Measurements from ENCODE around the gene SEMA3B.

SEMA3B gene

DNA sequence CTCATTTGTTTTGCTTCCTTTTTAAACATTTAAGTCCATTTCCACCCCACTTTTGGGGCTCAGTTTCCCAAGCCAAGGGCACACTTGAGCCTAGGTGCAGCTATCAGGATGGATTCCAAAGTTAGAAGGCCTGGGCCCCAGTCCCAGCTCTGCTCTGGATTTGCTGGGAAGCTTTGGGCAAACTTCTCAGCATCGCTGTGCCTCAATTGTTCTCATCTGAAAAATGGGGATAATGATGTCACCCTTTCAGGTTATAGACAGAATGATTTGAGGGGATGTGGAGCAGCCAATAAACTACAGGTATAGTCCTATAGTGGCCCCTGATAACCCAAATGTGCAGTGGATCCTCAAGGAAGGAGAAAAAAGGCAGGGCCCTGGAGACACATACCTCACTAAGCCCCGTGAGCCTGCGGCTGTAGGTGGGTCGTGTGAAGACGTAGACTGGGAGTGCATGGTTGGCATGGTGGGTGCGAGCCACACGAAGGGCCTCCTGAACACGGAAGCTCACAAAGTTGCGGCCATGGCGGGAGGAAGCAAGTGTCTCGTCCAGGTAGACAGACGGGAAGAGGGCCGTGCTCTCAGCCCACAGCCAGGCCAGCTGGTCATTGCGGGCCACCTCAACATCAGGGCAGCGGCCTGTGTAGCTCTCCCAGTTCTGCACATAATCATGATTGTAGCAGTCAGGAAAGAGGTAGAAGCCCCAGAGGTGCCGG, 50.4 kb downstream of the SEMA3B start:
- DNase-seq: no peak

DNA sequence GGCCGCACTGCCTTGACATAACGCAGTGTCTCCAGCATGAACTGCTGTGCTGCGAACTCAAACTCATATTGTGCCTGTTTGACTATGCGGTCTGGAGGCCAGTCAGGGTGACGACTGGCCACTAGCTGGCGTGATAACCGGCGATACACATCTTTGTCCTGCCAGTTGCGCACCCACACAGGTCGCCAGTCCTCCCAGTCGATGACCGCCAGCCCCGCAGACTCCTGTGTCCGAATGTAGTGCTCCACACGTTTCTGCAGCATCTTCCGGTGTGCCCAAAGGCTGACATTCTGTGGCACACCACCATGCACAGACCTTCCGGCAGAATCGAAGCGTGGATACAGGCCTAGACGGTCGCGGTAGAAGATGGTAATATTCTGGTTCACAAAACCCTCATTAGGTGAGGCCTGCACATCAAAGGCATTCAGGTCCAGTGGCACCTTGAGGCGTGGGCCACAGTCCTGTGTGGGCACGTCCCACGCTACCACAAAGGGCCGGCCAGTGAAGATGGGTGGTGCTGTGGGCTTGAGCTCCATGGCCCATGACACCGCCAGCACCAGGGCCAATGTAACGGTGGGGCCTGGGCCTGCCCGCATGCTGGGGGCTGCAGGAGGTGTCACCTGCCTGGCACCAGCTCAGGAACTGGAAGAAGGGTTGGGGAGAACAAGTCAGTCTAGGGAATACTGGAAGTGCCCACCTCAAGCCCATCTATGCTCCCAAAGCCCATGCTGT, 51.1 kb downstream of the SEMA3B start:
- DNase-seq: no peak

DNA sequence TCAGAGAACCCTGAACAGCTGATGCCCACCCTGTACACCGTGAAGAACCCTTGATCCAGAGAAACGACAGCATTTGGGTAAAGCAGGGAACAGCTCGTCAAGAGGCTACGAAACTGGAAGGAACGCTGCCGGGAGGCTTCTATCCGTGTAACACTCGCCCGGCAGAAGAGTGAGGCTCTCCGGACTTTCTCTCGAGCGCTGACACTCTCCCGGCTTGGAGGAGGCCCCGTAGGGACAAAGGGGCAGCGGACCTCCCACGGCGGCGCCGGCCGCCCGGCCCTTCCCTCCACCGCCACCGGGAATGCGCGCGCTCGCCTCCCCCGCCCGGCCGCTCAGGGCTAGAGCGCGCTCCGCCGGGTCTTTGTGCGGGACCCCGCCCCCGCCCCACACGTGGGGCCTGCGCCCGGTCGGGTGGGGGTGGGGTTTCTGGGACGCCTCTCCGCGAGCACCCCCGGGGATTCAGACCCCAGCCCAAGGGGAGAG, 51.9 kb downstream of the SEMA3B start:
- DNase-seq: peak; percentile 53

DNA sequence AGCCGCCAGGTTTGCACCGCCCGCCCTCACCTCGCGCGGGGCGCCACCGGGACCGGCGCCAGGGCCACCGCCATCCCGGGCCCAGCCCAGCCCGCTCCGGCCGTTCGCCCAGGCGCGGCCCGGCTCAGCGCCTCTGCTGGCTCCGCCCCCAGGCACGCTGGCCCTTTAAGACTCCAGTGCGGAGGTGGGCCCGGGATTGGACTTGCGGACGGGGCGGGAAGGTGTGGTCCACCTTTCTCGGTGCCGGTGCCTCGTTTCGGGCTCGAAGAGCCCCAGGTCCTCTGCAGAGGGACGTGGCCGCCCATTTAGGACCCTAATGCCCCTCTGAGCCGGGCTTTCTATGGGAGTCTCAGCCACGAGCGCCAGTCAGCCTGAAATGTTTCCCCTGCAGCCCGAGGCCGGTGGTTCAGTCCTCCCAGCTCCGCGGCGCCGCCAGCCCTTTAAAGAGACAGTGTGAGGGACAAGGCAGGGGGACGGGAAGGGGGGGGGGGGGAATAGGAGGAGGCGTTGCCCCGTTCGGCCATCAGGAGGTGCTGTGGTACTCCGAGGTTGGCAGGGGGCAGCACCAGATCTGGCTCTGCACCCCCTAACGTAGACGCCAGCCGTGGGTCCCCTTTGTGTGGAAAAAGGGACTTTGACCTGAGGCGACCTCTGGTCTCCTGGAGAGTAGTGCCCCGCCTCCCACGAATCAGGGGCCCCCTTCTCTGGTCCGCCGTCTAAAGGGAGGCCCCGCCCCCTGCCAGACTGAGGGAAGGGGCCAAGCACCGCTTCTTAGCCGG, 52.6 kb downstream of the SEMA3B start:
- peak; percentile 65 for DNase-seq

DNA sequence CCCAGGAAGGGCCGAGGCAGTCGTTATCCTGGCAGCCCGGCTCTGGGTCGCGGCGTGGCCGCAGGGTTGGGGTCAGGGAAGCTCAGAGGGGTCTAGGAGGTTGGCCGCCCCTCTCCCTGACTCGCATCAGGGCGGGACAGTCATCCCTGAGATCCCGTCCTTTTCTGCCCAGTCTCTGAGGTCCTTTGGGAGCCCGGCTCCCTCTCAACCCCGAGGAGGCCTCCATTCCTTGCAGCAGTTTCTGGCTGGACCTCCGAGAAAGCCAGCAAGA, 53.1 kb downstream of the SEMA3B start:
- DNase-seq: no peak

DNA sequence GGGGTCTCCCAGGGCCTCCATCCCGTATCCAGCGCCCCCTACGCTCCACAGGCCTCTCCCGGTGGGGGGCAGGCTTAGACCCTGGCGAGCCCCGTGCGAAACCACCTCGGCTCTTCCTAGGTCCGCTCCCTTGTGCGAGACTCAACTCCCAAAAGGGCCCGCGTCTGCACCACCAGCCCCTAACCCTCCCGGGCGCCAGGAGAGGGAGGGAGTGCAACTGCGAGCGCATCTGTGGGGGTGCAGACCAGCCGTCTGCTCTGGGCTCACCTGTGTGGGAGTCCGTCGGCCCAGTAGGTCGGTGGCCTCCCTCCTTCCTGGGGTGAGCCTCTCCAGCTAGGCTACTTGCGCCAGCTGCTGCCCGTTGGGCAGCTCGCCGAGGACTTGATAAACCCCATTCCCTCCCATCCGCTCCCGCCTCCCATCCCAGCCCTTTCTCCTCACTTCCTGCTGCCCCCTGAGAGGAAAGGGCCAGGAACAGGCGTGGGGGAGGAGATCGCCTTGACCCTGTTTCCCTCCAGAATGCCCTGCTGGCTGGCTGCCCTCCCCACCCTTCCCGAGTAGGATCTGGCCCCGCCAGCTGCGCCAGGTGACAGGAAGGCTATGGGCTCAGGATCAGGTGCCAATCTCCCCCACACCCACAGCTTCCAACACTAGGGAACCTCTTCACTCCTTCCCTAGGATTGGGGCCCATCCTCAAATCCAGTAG, 53.6 kb downstream of the SEMA3B start, which contains the start of gene HYAL2:
HYAL2 (minus strand) TSS at position 360 of the 706 bp plus-strand sequence. CDS start 2,256 bp downstream, outside the sequence.
- DNase-seq: peak; percentile 33

DNA sequence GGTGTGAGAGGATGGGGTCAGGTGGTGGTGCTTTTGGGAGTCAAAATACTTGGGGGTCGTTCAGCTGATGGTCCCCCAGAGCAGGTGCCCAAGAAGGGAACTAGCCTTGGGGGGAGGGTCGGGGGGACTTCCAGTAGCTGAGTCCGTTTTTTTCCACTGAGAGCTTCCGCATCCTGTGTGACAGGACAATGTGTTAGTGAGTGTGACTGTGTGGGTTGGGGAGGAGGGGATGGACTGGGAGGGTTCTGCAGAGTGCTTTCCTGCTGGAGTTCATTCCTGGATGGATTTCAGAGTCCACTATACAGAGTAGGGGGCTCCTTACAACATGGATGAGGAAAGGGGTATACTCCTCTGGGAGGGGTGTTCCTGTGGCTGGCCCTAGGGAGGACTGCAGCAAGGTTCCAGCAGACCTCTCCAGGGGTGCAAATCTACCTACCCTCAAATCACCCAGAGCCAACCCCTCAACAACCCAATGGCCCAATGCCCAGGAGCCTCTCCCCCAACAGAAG, 54.2 kb downstream of the SEMA3B start:
- DNase-seq: no peak

DNA sequence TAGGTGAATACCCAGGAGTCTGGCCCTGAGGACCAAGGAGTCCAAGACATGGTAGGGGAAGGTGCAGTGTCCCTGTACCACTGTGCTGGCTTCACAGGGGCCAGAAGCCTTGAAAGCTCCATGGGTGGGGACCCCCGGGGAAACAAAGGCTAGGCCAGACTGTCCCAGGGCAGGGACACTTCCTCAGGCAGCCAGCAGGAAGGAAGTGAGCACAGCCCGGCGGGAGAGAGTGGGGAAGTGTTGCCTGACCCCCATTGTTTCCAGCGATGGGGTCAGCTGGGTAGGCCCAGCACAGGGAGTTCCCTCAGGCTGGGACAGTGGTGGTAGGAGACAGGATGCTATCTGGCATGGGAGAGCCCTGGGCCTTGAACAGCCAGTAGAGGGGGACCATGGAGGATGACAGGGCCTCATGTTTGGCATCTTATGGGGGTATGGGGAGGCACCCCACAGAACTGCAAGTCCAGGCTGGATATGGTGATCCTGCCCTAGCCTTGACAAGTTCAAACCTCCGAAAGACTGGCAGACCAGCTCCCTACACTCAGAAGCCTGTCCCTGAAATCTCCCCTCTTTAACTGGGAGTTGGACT, 54.8 kb downstream of the SEMA3B start:
- DNase-seq: no peak

DNA sequence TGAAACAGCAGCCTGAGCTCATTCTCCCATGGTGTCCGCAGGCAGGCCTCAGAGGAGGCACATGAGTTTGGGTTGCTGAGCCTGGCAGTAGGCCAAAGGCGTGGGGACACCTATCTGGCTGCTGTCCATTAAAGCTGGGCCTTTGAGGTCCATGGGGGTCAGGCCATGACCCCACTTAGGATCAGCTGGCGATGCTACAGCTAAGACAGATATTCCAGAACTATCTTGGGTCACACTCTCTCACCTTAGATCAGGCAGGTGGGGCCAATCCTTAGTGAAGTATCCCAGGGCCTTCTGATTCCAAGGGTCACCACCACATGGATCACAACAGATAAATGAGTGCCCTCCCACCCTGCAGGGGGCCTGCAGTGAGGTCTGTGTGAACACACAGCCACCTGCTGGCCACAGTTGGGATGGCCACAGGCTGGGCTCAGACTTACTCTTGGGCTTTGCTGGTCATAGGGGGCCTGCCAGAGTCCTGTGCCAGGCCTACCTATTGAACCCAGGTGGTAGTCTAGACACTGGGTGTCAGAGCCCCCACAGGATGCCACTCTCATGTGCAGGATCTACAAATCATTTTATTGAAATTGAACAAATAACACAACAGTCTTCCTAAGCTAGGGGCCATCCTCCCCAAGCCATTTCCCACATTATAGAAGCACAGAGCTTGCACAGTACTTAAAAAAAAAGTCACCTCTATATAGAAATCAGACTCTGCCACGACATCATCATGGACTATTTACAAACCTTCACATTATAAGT, 55.6 kb downstream of the SEMA3B start:
- DNase-seq: peak; percentile 25

DNA sequence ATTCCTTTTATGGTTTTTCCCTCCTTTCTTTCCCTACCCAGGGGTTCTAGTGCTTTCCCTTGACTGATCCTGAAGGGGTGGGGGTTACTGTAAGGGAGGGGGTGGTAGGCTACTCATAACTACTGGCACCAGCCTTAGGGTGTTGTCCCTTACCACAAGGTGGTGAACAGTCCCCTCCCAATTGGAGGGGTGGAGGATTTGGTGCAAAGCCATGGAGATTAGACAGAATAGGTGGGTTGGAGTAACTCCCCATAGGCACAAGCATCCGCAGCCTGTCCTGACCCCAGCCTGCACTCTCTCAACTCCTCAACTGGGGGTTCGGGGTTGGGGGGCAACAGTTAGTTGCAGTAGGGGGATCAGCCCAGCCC, 56.1 kb downstream of the SEMA3B start:
- DNase-seq: no peak

DNA sequence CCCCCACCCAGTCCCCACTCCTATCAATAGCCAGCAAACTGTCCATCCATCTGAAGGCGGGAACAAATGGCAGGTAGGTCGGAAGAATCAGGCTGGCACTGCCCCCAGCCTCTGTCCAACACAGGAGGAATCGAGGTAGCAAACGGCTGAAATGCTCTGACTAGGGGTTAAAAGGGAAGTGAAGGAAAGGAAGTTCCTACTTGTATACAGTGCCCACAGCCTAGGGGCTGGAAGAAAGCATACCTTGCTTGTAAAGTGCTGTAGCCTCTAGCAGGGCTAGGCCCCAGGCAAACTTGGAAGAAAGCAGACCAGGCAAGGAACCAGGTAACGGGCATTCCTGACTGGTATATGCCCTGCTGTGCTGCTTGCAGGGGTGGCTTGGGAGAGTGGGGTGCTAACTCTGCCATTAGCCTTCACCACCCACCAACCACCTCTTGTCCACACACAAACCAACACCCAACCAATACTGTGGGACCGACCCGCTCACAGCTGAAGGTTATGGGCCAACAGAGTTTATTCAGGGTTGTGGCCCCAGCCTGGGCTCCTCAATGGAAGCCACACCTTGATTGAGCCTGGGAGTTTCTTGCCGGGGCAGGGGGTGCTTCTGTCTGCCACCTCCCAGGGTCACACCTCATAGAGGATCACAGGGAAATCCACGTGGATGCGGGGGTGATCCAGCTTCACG, 56.7 kb downstream of the SEMA3B start:
- no peak for DNase-seq

DNA sequence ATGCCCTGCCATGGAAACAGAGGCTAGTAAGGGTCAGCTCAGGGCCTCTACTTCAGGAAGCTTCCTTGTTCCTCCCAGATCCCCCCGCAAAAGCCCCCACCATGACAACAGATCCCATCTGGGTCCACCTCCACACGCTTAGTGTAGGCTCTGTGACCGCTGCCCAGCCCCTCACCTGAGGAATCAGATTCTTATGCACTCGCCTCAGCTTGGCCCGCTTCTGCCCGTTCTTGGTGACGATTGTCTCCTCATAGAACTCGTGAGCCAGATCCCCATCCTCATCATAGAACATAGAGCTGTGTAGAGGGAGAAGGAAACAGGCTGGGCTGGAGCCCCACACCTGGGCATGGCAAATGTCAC, 57.2 kb downstream of the SEMA3B start:
- DNase-seq: no peak

DNA sequence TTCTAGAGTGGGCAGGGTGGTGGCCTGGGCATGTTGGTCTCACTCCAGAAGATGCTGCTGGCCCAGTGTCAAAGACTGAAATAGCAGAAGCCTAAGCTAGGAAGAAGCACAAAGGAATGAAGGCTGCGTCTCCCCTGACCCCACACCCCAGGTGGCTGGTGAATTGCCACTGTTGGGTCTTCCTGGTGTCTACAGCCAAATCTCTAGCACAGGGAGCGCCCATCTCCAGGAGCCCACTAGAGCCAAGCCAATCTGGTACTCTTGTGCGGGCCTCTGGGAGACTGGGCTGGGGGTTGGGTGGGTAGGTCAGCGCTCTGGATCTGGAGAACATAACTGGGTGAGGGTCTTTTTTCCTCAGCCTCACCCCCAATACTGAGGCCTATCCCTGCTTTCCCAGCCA, 58.2 kb downstream of the SEMA3B start:
- no peak for DNase-seq
